ENCODE data around the gene RPS6KA5.

The RPS6KA5 gene

GRCh38 chr14:90892970-90893369 is 167.5 kb downstream of the RPS6KA5 start:
- Histone ChIP-seq H3K27me3 (replicated peaks) (no peaks in the 10 kb centered on the region), H3K36me3 (replicated peaks) (no peaks in the 10 kb centered on the region), H3K4me3 (ENCODE audit: low read depth, low read length) (no peak overlapping the region), H3K27ac (no peak overlapping the region)
- no peak for DNase-seq
- TF ChIP-seq CTCF (IDR thresholded peaks at IDR 0.05; ENCODE audit: low read depth, low read length, missing control alignments): no peak
- in situ Hi-C loops (cut with HindIII; ENCODE audit: low pct_ligation_motif_present, low sequenced_read_pairs): no loop called here

- TF ChIP-seq CTCF (IDR thresholded peaks at IDR 0.05; ENCODE audit: low read depth, low read length, missing control alignments): no peak
- Histone ChIP-seq H3K27me3 (replicated peaks) (no peaks in the 10 kb centered on the region), H3K36me3 (replicated peaks) (no peaks in the 10 kb centered on the region), H3K4me3 (ENCODE audit: low read depth, low read length) (no peak overlapping the region), H3K27ac (no peak overlapping the region)
- no peak for DNase-seq
- in situ Hi-C loops (cut with HindIII; ENCODE audit: low pct_ligation_motif_present, low sequenced_read_pairs): no loop called here
Observed at GRCh38 chr14:90891326-90891725, 169.1 kb downstream of the RPS6KA5 start.

GRCh38 chr14:90890322-90891020 is 170.0 kb downstream of the RPS6KA5 start:
- Histone ChIP-seq H3K4me3 (ENCODE audit: low read depth, low read length) (no peak overlapping the region), H3K27ac (no peak overlapping the region), H3K36me3 (replicated peaks) (no peaks in the 10 kb centered on the region), H3K27me3 (replicated peaks) (no peaks in the 10 kb centered on the region)
- DNase-seq: no peak
- in situ Hi-C loops (cut with HindIII; ENCODE audit: low pct_ligation_motif_present, low sequenced_read_pairs): no loop called here
- no peak for TF ChIP-seq CTCF (IDR thresholded peaks at IDR 0.05; ENCODE audit: low read depth, low read length, missing control alignments)

- no peak for DNase-seq
- in situ Hi-C loops (cut with HindIII; ENCODE audit: low pct_ligation_motif_present, low sequenced_read_pairs): no loop called here
- no peak for TF ChIP-seq CTCF (IDR thresholded peaks at IDR 0.05; ENCODE audit: low read depth, low read length, missing control alignments)
Observed at GRCh38 chr14:90886297-90886815, 174.1 kb downstream of the RPS6KA5 start.

GRCh38 chr14:90883782-90884181 is 176.7 kb downstream of the RPS6KA5 start:
- TF ChIP-seq CTCF (IDR thresholded peaks at IDR 0.05; ENCODE audit: low read depth, low read length, missing control alignments): no peak
- in situ Hi-C loops (cut with HindIII; ENCODE audit: low pct_ligation_motif_present, low sequenced_read_pairs): no loop called here
- no peak overlapping the region for H3K4me3 ChIP-seq (ENCODE audit: low read depth, low read length)
- H3K27ac ChIP-seq: no peak overlapping the region
- H3K27me3 ChIP-seq (replicated peaks): no peaks in the 10 kb centered on the region
- no peak for DNase-seq
- no peaks in the 10 kb centered on the region for H3K36me3 ChIP-seq (replicated peaks)

More at GRCh38 chr14:90886297-90886815, 174.1 kb downstream of the RPS6KA5 start:
- H3K36me3 ChIP-seq (replicated peaks): no peaks in the 10 kb centered on the region
- H3K27me3 ChIP-seq (replicated peaks): no peaks in the 10 kb centered on the region
- H3K27ac ChIP-seq: no peak overlapping the region
- no peak overlapping the region for H3K4me3 ChIP-seq (ENCODE audit: low read depth, low read length)

- in situ Hi-C loops (cut with HindIII; ENCODE audit: low pct_ligation_motif_present, low sequenced_read_pairs): no loop called here
- Histone ChIP-seq H3K27ac (no peak overlapping the region), H3K36me3 (replicated peaks) (no peaks in the 10 kb centered on the region), H3K27me3 (replicated peaks) (no peaks in the 10 kb centered on the region), H3K4me3 (ENCODE audit: low read depth, low read length) (no peak overlapping the region)
- no peak for DNase-seq
- no peak for TF ChIP-seq CTCF (IDR thresholded peaks at IDR 0.05; ENCODE audit: low read depth, low read length, missing control alignments)
Observed at GRCh38 chr14:90883197-90883596, 177.2 kb downstream of the RPS6KA5 start.

Measured in brain microvascular endothelial cell (primary cell).